GM12891 (cell line): ENCODE data around the gene TNRC6A.

Experiments used
- DNase-seq: peaks from one replicate; pipeline ENCODE4 v3.0.0; 2011; ENCODE audit warnings: low spot score; ENCODE audit not compliant: insufficient read length
- FAIRE-seq: peaks from 2 replicates; lab custom pipeline; 2011; peaks lifted over from hg19 to GRCh38; lab: Jason Lieb, UNC
- PAX5 ChIP-seq: IDR thresholded peaks from 2 replicates; pipeline ENCODE4 v1.6.1; 2011; ENCODE audit warnings: low read length, moderate library complexity, mild to moderate bottlenecking; ENCODE audit not compliant: insufficient read depth, severe bottlenecking
- POLR2A ChIP-seq: IDR thresholded peaks from 2 replicates; pipeline ENCODE4 v1.6.1; 2011; ENCODE audit warnings: low read depth, low read length, control low read depth
- POLR2AphosphoS5 ChIP-seq: IDR thresholded peaks from 2 replicates; pipeline ENCODE4 v1.6.1; 2011; ENCODE audit warnings: low read depth, low read length, control low read depth
- POU2F2 ChIP-seq: IDR thresholded peaks from 2 replicates; pipeline ENCODE4 v1.6.1; 2011; ENCODE audit warnings: low read depth, mild to moderate bottlenecking, control low read depth, low read length, moderate library complexity
- SPI1 ChIP-seq: IDR thresholded peaks from 2 replicates; pipeline ENCODE4 v1.6.1; 2011; ENCODE audit warnings: low read depth, low read length, control low read depth
- TAF1 ChIP-seq: IDR thresholded peaks from 2 replicates; pipeline ENCODE4 v1.6.1; 2011; ENCODE audit warnings: low read depth, low read length, control low read depth

The TNRC6A gene

GRCh38 chr16:24863582-24864437 is 134.4 kb downstream of the TNRC6A start:
- no peak for FAIRE-seq
- no peak for DNase-seq

GRCh38 chr16:24869033-24869432 is 139.6 kb downstream of the TNRC6A start:
- DNase-seq, result no peak
- no peak for TF ChIP-seq POLR2AphosphoS5
- no peak for TF ChIP-seq POLR2A
- TF ChIP-seq TAF1, result no peak
- no peak for TF ChIP-seq POU2F2
- TF ChIP-seq PAX5, result no peak
- TF ChIP-seq SPI1, result no peak
- no peak for FAIRE-seq

More at GRCh38 chr16:24863582-24864437, 134.4 kb downstream of the TNRC6A start:
- TF ChIP-seq TAF1, result no peak
- no peak for TF ChIP-seq POLR2A
- no peak for TF ChIP-seq SPI1
- TF ChIP-seq PAX5, result no peak
- no peak for TF ChIP-seq POLR2AphosphoS5
- TF ChIP-seq POU2F2, result no peak

GRCh38 chr16:24871891-24872290 is 142.4 kb downstream of the TNRC6A start:
- no peak for FAIRE-seq
- DNase-seq, result no peak
- TF ChIP-seq PAX5, result no peak
- TF ChIP-seq POLR2A, result no peak
- no peak for TF ChIP-seq POU2F2
- TF ChIP-seq TAF1, result no peak
- no peak for TF ChIP-seq SPI1
- no peak for TF ChIP-seq POLR2AphosphoS5

GRCh38 chr16:24873028-24873427 is 143.6 kb downstream of the TNRC6A start:
- FAIRE-seq (no peak), DNase-seq (no peak)
- TF ChIP-seq POLR2AphosphoS5, result no peak
- TF ChIP-seq TAF1, result no peak
- no peak for TF ChIP-seq POLR2A
- no peak for TF ChIP-seq PAX5
- no peak for TF ChIP-seq POU2F2
- no peak for TF ChIP-seq SPI1

- DNase-seq (no peak), FAIRE-seq (no peak)
- TF ChIP-seq PAX5, result no peak
- TF ChIP-seq POLR2A, result no peak
- no peak for TF ChIP-seq POU2F2
Observed at GRCh38 chr16:24875466-24875865, 146.0 kb downstream of the TNRC6A start.
